AG09319 (cell line): Measurements from ENCODE around the gene DYSF.

Experiments used
- DNase-seq: peaks from one replicate; pipeline ENCODE4 v3.0.0-alpha.2; 2010; ENCODE audit warnings: low read depth; ENCODE audit errors: extremely low read depth
- TF ChIP-seq, protein P1 (sequence below): IDR thresholded peaks from 2 replicates; pipeline ENCODE4 v1.5.1; 2011; ENCODE audit warnings: low read depth, mild to moderate bottlenecking, inconsistent platforms, low read length, moderate library complexity

Gene DYSF

DNA sequence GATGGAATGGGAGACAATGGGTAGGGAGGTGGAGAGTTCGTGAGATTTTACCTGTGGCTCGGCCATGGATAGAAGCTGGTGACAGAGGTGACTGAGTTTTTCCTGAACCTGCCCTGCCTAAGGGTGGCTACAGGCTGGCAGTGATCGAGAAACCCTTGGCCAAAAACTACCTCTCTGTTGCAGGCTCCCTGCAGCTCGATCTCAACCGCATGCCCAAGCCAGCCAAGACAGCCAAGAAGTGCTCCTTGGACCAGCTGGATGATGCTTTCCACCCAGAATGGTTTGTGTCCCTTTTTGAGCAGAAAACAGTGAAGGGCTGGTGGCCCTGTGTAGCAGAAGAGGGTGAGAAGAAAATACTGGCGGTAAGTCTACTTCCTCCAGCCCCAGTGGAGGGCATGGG lies 225.5 kb downstream of the DYSF start:
- no peak for DNase-seq
- TF ChIP-seq, protein P1, sequence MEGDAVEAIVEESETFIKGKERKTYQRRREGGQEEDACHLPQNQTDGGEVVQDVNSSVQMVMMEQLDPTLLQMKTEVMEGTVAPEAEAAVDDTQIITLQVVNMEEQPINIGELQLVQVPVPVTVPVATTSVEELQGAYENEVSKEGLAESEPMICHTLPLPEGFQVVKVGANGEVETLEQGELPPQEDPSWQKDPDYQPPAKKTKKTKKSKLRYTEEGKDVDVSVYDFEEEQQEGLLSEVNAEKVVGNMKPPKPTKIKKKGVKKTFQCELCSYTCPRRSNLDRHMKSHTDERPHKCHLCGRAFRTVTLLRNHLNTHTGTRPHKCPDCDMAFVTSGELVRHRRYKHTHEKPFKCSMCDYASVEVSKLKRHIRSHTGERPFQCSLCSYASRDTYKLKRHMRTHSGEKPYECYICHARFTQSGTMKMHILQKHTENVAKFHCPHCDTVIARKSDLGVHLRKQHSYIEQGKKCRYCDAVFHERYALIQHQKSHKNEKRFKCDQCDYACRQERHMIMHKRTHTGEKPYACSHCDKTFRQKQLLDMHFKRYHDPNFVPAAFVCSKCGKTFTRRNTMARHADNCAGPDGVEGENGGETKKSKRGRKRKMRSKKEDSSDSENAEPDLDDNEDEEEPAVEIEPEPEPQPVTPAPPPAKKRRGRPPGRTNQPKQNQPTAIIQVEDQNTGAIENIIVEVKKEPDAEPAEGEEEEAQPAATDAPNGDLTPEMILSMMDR, result no peak

DNA sequence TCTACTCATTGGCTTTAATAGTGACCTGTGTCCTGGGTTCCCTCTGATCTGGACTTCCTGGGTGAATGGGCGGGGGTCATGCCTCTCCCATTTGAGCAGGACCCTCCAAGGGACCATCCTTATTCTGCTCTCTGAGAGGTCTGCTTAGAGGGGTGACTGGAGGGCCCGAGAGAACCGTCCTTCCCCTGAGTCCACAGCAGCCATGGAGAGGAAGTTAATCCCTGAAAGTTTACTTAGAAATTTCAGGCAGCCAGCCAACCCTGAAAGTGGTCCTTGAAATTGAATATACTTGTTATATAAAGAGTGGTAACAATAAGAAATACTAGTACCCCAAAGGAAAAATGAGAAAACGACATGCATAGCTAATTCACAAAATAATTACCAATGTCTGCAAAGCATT lies 226.1 kb downstream of the DYSF start:
- TF ChIP-seq, protein P1, result no peak
- no peak for DNase-seq

DNA sequence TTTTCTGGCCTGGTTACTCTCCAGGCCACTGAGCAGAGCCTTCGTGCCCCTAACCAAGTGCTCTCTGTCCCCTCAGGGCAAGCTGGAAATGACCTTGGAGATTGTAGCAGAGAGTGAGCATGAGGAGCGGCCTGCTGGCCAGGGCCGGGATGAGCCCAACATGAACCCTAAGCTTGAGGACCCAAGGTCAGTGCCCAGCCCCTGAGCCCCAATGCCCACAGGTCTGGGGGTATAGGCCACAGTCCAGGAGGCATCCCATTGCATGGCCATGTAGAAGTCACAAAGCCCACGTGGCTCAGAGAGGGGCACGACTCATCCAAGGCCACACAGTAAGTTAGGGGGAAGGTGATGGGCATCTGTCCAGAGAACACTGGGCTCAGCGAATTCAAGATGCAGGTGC lies 227.6 kb downstream of the DYSF start:
- TF ChIP-seq, protein P1, result no peak
- DNase-seq, result no peak

DNA sequence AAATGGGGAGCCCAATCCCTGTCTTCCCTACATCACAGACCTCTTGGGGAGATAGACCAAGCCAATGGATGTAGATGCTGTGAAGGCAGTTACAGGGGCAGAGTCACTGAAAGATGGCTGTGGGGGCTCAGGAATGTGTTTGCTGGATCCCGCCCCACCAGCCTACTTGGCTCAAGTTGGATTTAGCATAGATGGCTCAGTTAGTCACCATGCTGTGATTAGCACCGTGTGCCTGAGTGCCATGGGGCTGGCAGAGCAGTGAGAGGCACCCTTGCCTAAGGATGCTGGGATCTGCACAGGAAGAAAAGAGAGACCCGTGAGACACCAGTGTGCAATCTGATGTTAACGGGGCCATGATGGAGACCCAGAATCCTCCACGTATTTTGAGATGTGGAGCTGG lies 228.3 kb downstream of the DYSF start:
- no peak for DNase-seq

DNA sequence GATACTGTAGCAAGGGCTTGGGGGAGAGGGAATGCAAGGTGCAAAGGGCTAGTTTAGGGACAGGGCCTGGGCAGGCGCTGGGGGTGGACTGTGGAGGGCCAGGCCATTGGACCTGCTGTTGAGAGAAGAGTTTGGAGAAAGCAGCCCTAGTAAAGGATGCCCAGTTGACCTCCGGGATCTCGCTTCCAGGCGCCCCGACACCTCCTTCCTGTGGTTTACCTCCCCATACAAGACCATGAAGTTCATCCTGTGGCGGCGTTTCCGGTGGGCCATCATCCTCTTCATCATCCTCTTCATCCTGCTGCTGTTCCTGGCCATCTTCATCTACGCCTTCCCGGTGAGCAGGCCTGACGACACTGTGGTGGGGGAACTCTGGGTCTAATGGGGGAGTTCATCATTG lies 229.0 kb downstream of the DYSF start:
- no peak for DNase-seq
- TF ChIP-seq, protein P1, result no peak

More for the DNA sequence above, 228.3 kb downstream of the DYSF start:
- TF ChIP-seq, protein P1, result no peak

DNA sequence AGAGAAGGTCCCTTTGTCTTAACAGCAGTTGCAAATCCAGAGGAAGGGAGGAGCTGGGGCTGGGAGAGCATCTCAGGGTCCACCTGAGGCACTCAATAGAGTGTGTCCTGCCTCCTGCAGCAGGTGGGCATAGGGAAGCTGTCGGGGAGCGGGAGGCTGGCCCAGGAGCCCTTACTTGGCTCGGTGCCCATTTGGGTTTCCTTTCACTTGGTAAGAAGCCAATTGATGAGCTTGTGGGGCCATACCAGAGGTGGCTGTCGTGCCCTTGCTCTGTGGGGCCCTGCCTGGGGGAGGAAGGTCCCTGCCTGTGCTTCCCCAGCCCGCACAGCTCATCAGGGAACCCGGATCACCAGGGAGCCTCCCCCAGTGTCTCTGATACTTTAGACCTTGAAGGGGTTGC lies 229.7 kb downstream of the DYSF start:
- TF ChIP-seq, protein P1, result no peak
- no peak for DNase-seq

DNA sequence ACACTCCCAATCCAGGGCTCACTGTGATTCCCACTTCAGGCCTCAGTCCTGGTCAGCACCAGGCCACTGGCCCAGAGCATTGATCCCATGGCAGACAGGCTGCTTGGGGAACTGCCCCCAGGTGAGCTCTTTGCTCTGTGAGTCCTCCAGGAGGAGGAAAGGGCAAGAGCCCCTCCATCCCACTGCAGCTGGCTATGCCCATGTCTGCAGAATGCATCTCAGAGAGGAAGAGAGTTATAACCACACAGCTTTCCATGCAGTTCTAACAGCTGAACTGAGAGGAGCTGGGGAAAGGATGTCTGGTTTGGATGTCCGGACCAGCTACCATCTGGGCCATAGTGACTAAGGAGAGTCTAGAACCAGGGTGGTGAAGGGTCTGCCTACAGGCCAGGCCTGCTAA lies 230.3 kb downstream of the DYSF start:
- no peak for DNase-seq
- TF ChIP-seq, protein P1, result no peak
